ENCODE measurements around the gene NXPE3. TPM values are rescaled to one million over a fixed set of nuclear protein-coding genes. Genes with fewer than 3 reads are reported as not detected.
A peak's percentile ranks its signal among the peaks of the same experiment; 100 is the strongest.

Gene NXPE3
- total and polyA plus RNA-seq, 10 of the 15 experiments (the other 5 are each of a cell fraction or from before 2014, with no cell fraction given), result 2.0 to 8.7 (median 5.2) TPM

GRCh38 chr3:101861212-101861788, 82.3 kb downstream of the NXPE3 start (continued):
- 0 out of 2 replicates have a peak, but pooled peaks have one; percentile 34 for TF ChIP-seq STAT3 (IDR thresholded peaks at IDR 0.05; ENCODE audit: low read depth, low read length)
- TF ChIP-seq SMAD1 (IDR thresholded peaks at IDR 0.05; ENCODE audit: low read depth, partially characterized antibody), result no peak
- no peak for TF ChIP-seq MTA2 (IDR thresholded peaks at IDR 0.05; ENCODE audit: low read depth)
- TF ChIP-seq, protein P1, sequence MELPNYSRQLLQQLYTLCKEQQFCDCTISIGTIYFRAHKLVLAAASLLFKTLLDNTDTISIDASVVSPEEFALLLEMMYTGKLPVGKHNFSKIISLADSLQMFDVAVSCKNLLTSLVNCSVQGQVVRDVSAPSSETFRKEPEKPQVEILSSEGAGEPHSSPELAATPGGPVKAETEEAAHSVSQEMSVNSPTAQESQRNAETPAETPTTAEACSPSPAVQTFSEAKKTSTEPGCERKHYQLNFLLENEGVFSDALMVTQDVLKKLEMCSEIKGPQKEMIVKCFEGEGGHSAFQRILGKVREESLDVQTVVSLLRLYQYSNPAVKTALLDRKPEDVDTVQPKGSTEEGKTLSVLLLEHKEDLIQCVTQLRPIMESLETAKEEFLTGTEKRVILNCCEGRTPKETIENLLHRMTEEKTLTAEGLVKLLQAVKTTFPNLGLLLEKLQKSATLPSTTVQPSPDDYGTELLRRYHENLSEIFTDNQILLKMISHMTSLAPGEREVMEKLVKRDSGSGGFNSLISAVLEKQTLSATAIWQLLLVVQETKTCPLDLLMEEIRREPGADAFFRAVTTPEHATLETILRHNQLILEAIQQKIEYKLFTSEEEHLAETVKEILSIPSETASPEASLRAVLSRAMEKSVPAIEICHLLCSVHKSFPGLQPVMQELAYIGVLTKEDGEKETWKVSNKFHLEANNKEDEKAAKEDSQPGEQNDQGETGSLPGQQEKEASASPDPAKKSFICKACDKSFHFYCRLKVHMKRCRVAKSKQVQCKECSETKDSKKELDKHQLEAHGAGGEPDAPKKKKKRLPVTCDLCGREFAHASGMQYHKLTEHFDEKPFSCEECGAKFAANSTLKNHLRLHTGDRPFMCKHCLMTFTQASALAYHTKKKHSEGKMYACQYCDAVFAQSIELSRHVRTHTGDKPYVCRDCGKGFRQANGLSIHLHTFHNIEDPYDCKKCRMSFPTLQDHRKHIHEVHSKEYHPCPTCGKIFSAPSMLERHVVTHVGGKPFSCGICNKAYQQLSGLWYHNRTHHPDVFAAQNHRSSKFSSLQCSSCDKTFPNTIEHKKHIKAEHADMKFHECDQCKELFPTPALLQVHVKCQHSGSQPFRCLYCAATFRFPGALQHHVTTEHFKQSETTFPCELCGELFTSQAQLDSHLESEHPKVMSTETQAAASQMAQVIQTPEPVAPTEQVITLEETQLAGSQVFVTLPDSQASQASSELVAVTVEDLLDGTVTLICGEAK (IDR thresholded peaks at IDR 0.05; ENCODE audit: borderline replicate concordance), result no peak

DNA sequence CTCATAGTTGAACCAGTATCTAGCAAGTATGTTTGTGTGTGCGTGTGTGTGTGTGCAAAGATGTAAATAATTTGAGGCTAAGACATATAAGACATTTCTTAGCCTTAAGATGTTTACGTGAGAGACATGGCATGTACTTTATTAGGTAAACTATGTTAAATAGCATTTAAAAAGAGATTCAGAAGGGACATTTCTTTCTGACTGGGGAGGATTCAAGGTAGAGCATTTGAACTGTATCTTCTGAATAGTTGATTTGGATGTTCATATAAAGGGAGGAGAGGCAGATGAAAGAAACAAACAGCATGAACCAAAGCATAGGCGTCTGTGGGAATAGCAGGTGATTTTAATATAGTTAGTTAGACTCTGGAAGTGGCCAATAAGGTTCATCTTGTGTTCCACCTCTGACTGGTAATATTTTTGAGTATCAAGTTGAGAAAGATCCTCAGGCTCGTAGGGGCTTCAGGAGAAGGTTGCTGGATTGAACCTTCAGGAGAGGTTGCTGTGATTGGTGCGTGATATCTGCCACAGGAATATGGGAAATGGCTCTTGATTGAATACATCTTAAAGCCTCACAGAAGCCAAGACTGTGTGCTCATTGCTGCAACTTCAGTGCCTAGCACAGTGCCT, 82.9 kb downstream of the NXPE3 start:
- H3K9me3 ChIP-seq (replicated peaks; ENCODE audit: control insufficient read depth, insufficient read depth, low read length), result no peaks in the 10 kb centered on the region; the same call in 2 of the 3 replicates
- SMC1A ChIA-PET (ENCODE audit: uncharacterized antibody, unreplicated experiment), result interaction anchor here (0.7 to 10.9 kb wide), 9 partner anchors 10 to 364 kb away, joined by 3 to 72 read pairs (median 5); no protein-coding TSS in a partner anchor
- no peaks in the 10 kb centered on the region for H3K27me3 ChIP-seq (replicated peaks in 1 of 2; ENCODE audit: control insufficient read depth in 2 of 2, insufficient read depth in 2 of 2, low read length in 1 of 2)
- peaks cover 9% of the 10 kb centered on the region for H3K4me1 ChIP-seq (ENCODE audit: control insufficient read depth, insufficient read depth, low read length)
- peaks cover 6% of the 10 kb centered on the region for H3K79me2 ChIP-seq (ENCODE audit: control insufficient read depth, insufficient read depth, low read length)
- 87% methylated on average over 5 of the region's 5 CpGs for WGBS (ENCODE audit: insufficient coverage, insufficient replicate concordance, low lambda C conversion rate, missing lambda C conversion rate)
- ATAC-seq (peak; percentile 6; the same call in 2 of the 3 replicates), FAIRE-seq (no peak), DNase-seq (ENCODE audit: low read depth, low spot score) (no peak)
- CTCF ChIA-PET, result interaction anchor here (0.7 to 2.2 kb wide), 3 partner anchors 35 to 363 kb away, joined by 4 to 7 read pairs (median 5); no protein-coding TSS in a partner anchor
- H3K27ac ChIP-seq (ENCODE audit: control insufficient read depth, insufficient read depth), result no peak overlapping the region
- no peak overlapping the region for H2AFZ ChIP-seq (ENCODE audit: control insufficient read depth, low read depth, low read length)
- H3K4me2 ChIP-seq (ENCODE audit: control insufficient read depth, insufficient read depth), result no peak overlapping the region
- no peak overlapping the region for H3K4me3 ChIP-seq
- H3K9ac ChIP-seq (ENCODE audit: control insufficient read depth, insufficient read depth, low read length), result no peak overlapping the region
- no TSS peak for BruUV-seq (replicated peaks)
- no peaks in the 10 kb centered on the region for H4K20me1 ChIP-seq (ENCODE audit: control insufficient read depth, insufficient read depth)
- H3K36me3 ChIP-seq (ENCODE audit: control insufficient read depth in 2 of 2, insufficient read depth in 2 of 2, low read length in 1 of 2), result peaks cover 9 to 30% of the 10 kb centered on the region in 2 experiments
- in situ Hi-C loops (cut with MboI), result no loop called here
- POLR2A ChIA-PET, result interaction anchor here (1.0 kb wide), 1 partner anchor 12 kb away, joined by 5 read pairs; the partner anchor contains the start of gene NFKBIZ
- RAD21 ChIA-PET (ENCODE audit: unreplicated experiment), result interaction anchor here (0.6 to 2.1 kb wide), 8 partner anchors 10 to 115 kb away, joined by 3 to 12 read pairs (median 4); no protein-coding TSS in a partner anchor
- intact Hi-C loops (cut with micrococcal nuclease; ENCODE audit: unreplicated experiment), result no loop called here
- no peak for TF ChIP-seq BACH1 (IDR thresholded peaks at IDR 0.05; ENCODE audit: borderline replicate concordance)
- no peak for TF ChIP-seq RUNX3 (IDR thresholded peaks at IDR 0.05; ENCODE audit: low read length)
- TF ChIP-seq HDAC2 (IDR thresholded peaks at IDR 0.05), result no peak
- no peak for TF ChIP-seq SUZ12 (IDR thresholded peaks at IDR 0.05; ENCODE audit: unreplicated experiment)
- no peak for TF ChIP-seq NFYA (IDR thresholded peaks at IDR 0.05; ENCODE audit: borderline replicate concordance, low read depth, low read length)
- TF ChIP-seq, protein P2, sequence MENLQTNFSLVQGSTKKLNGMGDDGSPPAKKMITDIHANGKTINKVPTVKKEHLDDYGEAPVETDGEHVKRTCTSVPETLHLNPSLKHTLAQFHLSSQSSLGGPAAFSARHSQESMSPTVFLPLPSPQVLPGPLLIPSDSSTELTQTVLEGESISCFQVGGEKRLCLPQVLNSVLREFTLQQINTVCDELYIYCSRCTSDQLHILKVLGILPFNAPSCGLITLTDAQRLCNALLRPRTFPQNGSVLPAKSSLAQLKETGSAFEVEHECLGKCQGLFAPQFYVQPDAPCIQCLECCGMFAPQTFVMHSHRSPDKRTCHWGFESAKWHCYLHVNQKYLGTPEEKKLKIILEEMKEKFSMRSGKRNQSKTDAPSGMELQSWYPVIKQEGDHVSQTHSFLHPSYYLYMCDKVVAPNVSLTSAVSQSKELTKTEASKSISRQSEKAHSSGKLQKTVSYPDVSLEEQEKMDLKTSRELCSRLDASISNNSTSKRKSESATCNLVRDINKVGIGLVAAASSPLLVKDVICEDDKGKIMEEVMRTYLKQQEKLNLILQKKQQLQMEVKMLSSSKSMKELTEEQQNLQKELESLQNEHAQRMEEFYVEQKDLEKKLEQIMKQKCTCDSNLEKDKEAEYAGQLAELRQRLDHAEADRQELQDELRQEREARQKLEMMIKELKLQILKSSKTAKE (IDR thresholded peaks at IDR 0.05; ENCODE audit: low read depth, poor library complexity, severe bottlenecking), result no peak
- TF ChIP-seq PML (IDR thresholded peaks at IDR 0.05; ENCODE audit: low read length), result no peak
- TF ChIP-seq IKZF2 (IDR thresholded peaks at IDR 0.05), result no peak
- no peak for TF ChIP-seq MXI1 (IDR thresholded peaks at IDR 0.05; ENCODE audit: low read depth, low read length)
- TF ChIP-seq IKZF1 (conservative IDR thresholded peaks at IDR 0.05), result no peak
